ENCODE measurements around the gene ETV1.

The ETV1 gene

DNA sequence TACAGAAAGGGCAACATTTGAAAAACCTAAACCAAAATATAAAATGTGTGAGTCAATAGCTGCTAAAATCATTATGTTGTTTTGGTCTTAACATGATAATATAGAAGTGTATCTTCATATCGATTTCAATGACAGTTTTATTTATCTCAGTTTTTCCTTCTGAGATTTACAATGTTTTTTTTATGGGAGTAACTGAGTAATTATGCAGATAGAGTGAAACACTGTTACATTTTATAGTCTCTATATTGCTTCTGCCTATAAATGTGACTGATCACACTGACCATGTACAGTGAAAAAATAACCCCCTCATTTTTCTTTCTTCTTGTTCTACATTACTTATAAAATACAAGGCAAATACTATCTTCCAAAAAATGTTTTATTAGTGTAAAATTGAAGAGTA is 81.6 kb downstream of the ETV1 start:
- Histone ChIP-seq H4K91ac (ENCODE audit: low read depth, low read length) (no peak overlapping the region), H3K9ac (ENCODE audit: low read length) (no peak overlapping the region), H2AFZ (ENCODE audit: insufficient read depth, low read length, poor library complexity) (no peak overlapping the region), H3K79me1 (ENCODE audit: low read length) (no peaks in the 10 kb centered on the region), H3K27ac (ENCODE audit: low read depth, low read length) (no peak overlapping the region), H3K9me3 (ENCODE audit: insufficient read depth, low read depth, low read length) (no peaks in the 10 kb centered on the region), H2BK12ac (ENCODE audit: low read length) (no peak overlapping the region), H3K36me3 (ENCODE audit: control insufficient read depth in 1 of 2, insufficient read depth in 2 of 2, low read length in 2 of 2) (no peaks in the 10 kb centered on the region), H3K23ac (ENCODE audit: low read length) (no peak overlapping the region), H3K79me2 (ENCODE audit: control insufficient read depth, insufficient read depth, low read length, poor library complexity) (no peaks in the 10 kb centered on the region), H4K12ac (ENCODE audit: low read depth, low read length) (no peak overlapping the region), H3K27me3 (ENCODE audit: insufficient read depth, low read length) (no peaks in the 10 kb centered on the region), H3K4me1 (ENCODE audit: control insufficient read depth in 1 of 2, insufficient read depth in 2 of 2, low read length in 2 of 2) (no peaks in the 10 kb centered on the region), H2AK5ac (ENCODE audit: low read length) (no peak overlapping the region), H3K14ac (ENCODE audit: low read length) (no peak overlapping the region), H3K4me3 (ENCODE audit: low read depth, low read length) (no peak overlapping the region), H2BK5ac (ENCODE audit: low read depth, low read length, poor library complexity) (no peak overlapping the region), H4K8ac (ENCODE audit: low read depth, low read length) (no peak overlapping the region), H3K18ac (ENCODE audit: low read length) (no peak overlapping the region), H3K4ac (ENCODE audit: low read depth, low read length) (no peak overlapping the region), H2BK120ac (ENCODE audit: insufficient read depth, low read length, poor library complexity) (no peak overlapping the region), H3K4me2 (ENCODE audit: low read length) (no peak overlapping the region)
- no CpG with 5 or more reads among the region's 1 CpG for WGBS (ENCODE audit: extremely low coverage, insufficient coverage, insufficient read length)
- DNase-seq, result no peak

GRCh38 chr7:13904689-13905088 is 84.8 kb downstream of the ETV1 start:
- Histone ChIP-seq H3K79me1 (ENCODE audit: low read length) (no peaks in the 10 kb centered on the region), H2BK120ac (ENCODE audit: insufficient read depth, low read length, poor library complexity) (no peak overlapping the region), H2BK5ac (ENCODE audit: low read depth, low read length, poor library complexity) (no peak overlapping the region), H3K9ac (ENCODE audit: low read length) (no peak overlapping the region), H3K36me3 (ENCODE audit: control insufficient read depth in 1 of 2, insufficient read depth in 2 of 2, low read length in 2 of 2) (no peaks in the 10 kb centered on the region), H3K18ac (ENCODE audit: low read length) (no peak overlapping the region), H3K4ac (ENCODE audit: low read depth, low read length) (no peak overlapping the region), H3K79me2 (ENCODE audit: control insufficient read depth, insufficient read depth, low read length, poor library complexity) (no peaks in the 10 kb centered on the region), H3K9me3 (ENCODE audit: insufficient read depth, low read depth, low read length) (no peaks in the 10 kb centered on the region), H4K12ac (ENCODE audit: low read depth, low read length) (no peak overlapping the region), H3K4me1 (ENCODE audit: control insufficient read depth in 1 of 2, insufficient read depth in 2 of 2, low read length in 2 of 2) (no peaks in the 10 kb centered on the region), H3K27me3 (ENCODE audit: insufficient read depth, low read length) (no peaks in the 10 kb centered on the region), H3K4me2 (ENCODE audit: low read length) (no peak overlapping the region), H3K4me3 (ENCODE audit: low read depth, low read length) (no peak overlapping the region), H4K8ac (ENCODE audit: low read depth, low read length) (no peak overlapping the region), H3K27ac (ENCODE audit: low read depth, low read length) (no peak overlapping the region), H3K14ac (ENCODE audit: low read length) (no peak overlapping the region), H2BK12ac (ENCODE audit: low read length) (no peak overlapping the region), H4K91ac (ENCODE audit: low read depth, low read length) (no peak overlapping the region), H3K23ac (ENCODE audit: low read length) (no peak overlapping the region), H2AK5ac (ENCODE audit: low read length) (no peak overlapping the region), H2AFZ (ENCODE audit: insufficient read depth, low read length, poor library complexity) (no peak overlapping the region)
- DNase-seq, result peak in 1 of 2 donors; percentile 23
- WGBS (ENCODE audit: extremely low coverage, insufficient coverage, insufficient read length), result no CpG with 5 or more reads among the region's 3 CpGs

GRCh38 chr7:13904007-13904406 is 85.5 kb downstream of the ETV1 start:
- no peak overlapping the region for H2AFZ ChIP-seq (ENCODE audit: insufficient read depth, low read length, poor library complexity)
- H4K12ac ChIP-seq (ENCODE audit: low read depth, low read length), result no peak overlapping the region
- H3K23ac ChIP-seq (ENCODE audit: low read length), result no peak overlapping the region
- H3K14ac ChIP-seq (ENCODE audit: low read length), result no peak overlapping the region
- H3K27ac ChIP-seq (ENCODE audit: low read depth, low read length), result no peak overlapping the region
- H3K79me1 ChIP-seq (ENCODE audit: low read length), result no peaks in the 10 kb centered on the region
- H4K8ac ChIP-seq (ENCODE audit: low read depth, low read length), result no peak overlapping the region
- peaks cover 0 to under 1% of the 10 kb centered on the region in 2 experiments for H3K4me1 ChIP-seq (ENCODE audit: control insufficient read depth in 1 of 2, insufficient read depth in 2 of 2, low read length in 2 of 2)
- DNase-seq, result peak; percentile 3 to 63
- H3K36me3 ChIP-seq (ENCODE audit: control insufficient read depth in 1 of 2, insufficient read depth in 2 of 2, low read length in 2 of 2), result no peaks in the 10 kb centered on the region
- H3K4me2 ChIP-seq (ENCODE audit: low read length), result no peak overlapping the region
- H3K18ac ChIP-seq (ENCODE audit: low read length), result no peak overlapping the region
- H4K91ac ChIP-seq (ENCODE audit: low read depth, low read length), result no peak overlapping the region
- WGBS (ENCODE audit: extremely low coverage, insufficient coverage, insufficient read length), result no CpG with 5 or more reads among the region's 2 CpGs
- no peak overlapping the region for H3K9ac ChIP-seq (ENCODE audit: low read length)
- no peak overlapping the region for H2BK5ac ChIP-seq (ENCODE audit: low read depth, low read length, poor library complexity)
- no peak overlapping the region for H3K4ac ChIP-seq (ENCODE audit: low read depth, low read length)
- no peaks in the 10 kb centered on the region for H3K9me3 ChIP-seq (ENCODE audit: insufficient read depth, low read depth, low read length)
- H2AK5ac ChIP-seq (ENCODE audit: low read length), result no peak overlapping the region
- no peak overlapping the region for H2BK120ac ChIP-seq (ENCODE audit: insufficient read depth, low read length, poor library complexity)
- no peaks in the 10 kb centered on the region for H3K79me2 ChIP-seq (ENCODE audit: control insufficient read depth, insufficient read depth, low read length, poor library complexity)
- no peak overlapping the region for H3K4me3 ChIP-seq (ENCODE audit: low read depth, low read length)
- no peaks in the 10 kb centered on the region for H3K27me3 ChIP-seq (ENCODE audit: insufficient read depth, low read length)
- no peak overlapping the region for H2BK12ac ChIP-seq (ENCODE audit: low read length)

DNA sequence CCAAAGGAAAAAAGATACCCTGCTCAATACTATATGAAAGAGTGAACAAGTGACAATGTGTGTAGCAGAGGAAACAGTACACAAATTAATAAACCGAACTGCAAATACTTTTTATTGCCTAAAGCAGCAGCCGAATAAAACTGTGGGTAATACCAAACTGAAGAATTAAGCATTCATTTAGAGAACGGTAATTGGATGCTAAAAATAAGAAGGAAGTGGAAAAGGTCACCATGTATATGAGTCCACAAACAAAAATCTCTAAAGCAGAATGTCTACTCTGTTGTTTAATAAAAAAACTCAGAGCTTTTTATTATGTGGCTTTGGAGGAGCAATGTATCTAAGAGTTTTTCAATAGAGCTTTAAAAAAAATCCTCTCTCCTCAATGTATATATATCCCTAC is 87.9 kb downstream of the ETV1 start:
- Histone ChIP-seq H2AK5ac (ENCODE audit: low read length) (no peak overlapping the region), H3K4me3 (ENCODE audit: low read depth, low read length) (no peak overlapping the region), H3K4me2 (ENCODE audit: low read length) (no peak overlapping the region), H2AFZ (ENCODE audit: insufficient read depth, low read length, poor library complexity) (no peak overlapping the region), H3K79me2 (ENCODE audit: control insufficient read depth, insufficient read depth, low read length, poor library complexity) (no peaks in the 10 kb centered on the region), H3K9me3 (ENCODE audit: insufficient read depth, low read depth, low read length) (no peaks in the 10 kb centered on the region), H2BK5ac (ENCODE audit: low read depth, low read length, poor library complexity) (no peak overlapping the region), H3K36me3 (ENCODE audit: control insufficient read depth in 1 of 2, insufficient read depth in 2 of 2, low read length in 2 of 2) (no peaks in the 10 kb centered on the region), H3K23ac (ENCODE audit: low read length) (no peak overlapping the region), H3K4me1 (ENCODE audit: control insufficient read depth in 1 of 2, insufficient read depth in 2 of 2, low read length in 2 of 2) (peaks cover 0 to 2% of the 10 kb centered on the region in 2 experiments), H2BK12ac (ENCODE audit: low read length) (no peak overlapping the region), H3K18ac (ENCODE audit: low read length) (no peak overlapping the region), H3K9ac (ENCODE audit: low read length) (no peak overlapping the region), H4K91ac (ENCODE audit: low read depth, low read length) (no peak overlapping the region), H3K4ac (ENCODE audit: low read depth, low read length) (no peak overlapping the region), H3K79me1 (ENCODE audit: low read length) (no peaks in the 10 kb centered on the region), H4K8ac (ENCODE audit: low read depth, low read length) (no peak overlapping the region), H3K27me3 (ENCODE audit: insufficient read depth, low read length) (no peaks in the 10 kb centered on the region), H3K14ac (ENCODE audit: low read length) (no peak overlapping the region), H2BK120ac (ENCODE audit: insufficient read depth, low read length, poor library complexity) (no peak overlapping the region), H4K12ac (ENCODE audit: low read depth, low read length) (no peak overlapping the region), H3K27ac (ENCODE audit: low read depth, low read length) (no peak overlapping the region)
- DNase-seq, result no peak
- WGBS (ENCODE audit: extremely low coverage, insufficient coverage, insufficient read length), result no CpG with 5 or more reads among the region's 3 CpGs

Measured in trophoblast cell (in vitro differentiated cells and primary cell).